ENCODE measurements around the gene ANTKMT. TPM values are rescaled to one million over a fixed set of nuclear protein-coding genes. Genes with fewer than 3 reads are reported as not detected.

Gene ANTKMT
- total and polyA plus RNA-seq, 2 donors (not counting 3 experiments of a cell fraction or from before 2014, with no cell fraction given), result 26.1 to 27.9 TPM

DNA sequence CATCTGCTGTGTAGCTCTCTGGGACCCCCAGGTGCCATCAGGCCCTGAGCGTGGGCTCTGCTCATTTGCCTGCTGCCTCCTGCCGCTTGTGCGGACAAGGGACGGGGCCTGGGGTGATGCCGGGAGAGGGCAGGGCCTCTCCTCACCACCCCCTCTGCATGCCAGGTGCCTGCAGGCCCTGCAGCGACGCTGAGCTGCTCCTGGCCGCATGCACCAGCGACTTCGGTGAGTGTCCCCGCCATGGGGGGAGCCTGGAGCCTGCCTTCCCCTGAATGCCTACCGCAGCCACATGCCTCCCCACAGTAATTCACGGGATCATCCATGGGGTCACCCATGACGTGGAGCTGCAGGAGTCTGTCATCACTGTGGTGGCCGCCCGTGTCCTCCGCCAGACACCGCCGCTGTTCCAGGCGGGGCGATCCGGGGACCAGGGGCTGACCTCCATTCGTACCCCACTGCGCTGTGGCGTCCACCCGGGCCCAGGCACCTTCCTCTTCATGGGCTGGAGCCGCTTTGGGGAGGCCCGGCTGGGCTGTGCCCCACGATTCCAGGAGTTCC is 4.1 kb upstream of the ANTKMT start:
- no peaks in the 10 kb centered on the region for H4K20me1 ChIP-seq (replicated peaks; ENCODE audit: control insufficient read depth, extremely low read depth, insufficient read depth, low read length)
- H2AFZ ChIP-seq (ENCODE audit: low read depth, low read length), result no peak overlapping the region
- H3K9me3 ChIP-seq (replicated peaks; ENCODE audit: control insufficient read depth, insufficient read depth, low read length), result no peaks in the 10 kb centered on the region
- BruUV-seq (replicated peaks), result no TSS peak
- peaks cover 23% of the 10 kb centered on the region for H3K4me1 ChIP-seq (ENCODE audit: control insufficient read depth, extremely low read depth, insufficient read depth, low read length)
- H3K4me2 ChIP-seq (ENCODE audit: insufficient read depth, low read length), result no peak overlapping the region
- TF ChIP-seq, protein P1, sequence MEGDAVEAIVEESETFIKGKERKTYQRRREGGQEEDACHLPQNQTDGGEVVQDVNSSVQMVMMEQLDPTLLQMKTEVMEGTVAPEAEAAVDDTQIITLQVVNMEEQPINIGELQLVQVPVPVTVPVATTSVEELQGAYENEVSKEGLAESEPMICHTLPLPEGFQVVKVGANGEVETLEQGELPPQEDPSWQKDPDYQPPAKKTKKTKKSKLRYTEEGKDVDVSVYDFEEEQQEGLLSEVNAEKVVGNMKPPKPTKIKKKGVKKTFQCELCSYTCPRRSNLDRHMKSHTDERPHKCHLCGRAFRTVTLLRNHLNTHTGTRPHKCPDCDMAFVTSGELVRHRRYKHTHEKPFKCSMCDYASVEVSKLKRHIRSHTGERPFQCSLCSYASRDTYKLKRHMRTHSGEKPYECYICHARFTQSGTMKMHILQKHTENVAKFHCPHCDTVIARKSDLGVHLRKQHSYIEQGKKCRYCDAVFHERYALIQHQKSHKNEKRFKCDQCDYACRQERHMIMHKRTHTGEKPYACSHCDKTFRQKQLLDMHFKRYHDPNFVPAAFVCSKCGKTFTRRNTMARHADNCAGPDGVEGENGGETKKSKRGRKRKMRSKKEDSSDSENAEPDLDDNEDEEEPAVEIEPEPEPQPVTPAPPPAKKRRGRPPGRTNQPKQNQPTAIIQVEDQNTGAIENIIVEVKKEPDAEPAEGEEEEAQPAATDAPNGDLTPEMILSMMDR (IDR thresholded peaks at IDR 0.05; ENCODE audit: extremely low read depth in 1 of 2, insufficient read depth in 1 of 2, low read depth in 1 of 2, low read length in 2 of 2), result no peak
- TF ChIP-seq GATA2 (IDR thresholded peaks at IDR 0.05; ENCODE audit: insufficient read depth, insufficient read length, low read depth, low read length), result no peak
- TF ChIP-seq JUN (IDR thresholded peaks at IDR 0.05; ENCODE audit: borderline replicate concordance, insufficient read depth, insufficient read length, low read depth), result no peak
- no peak for TF ChIP-seq MYC (IDR thresholded peaks at IDR 0.05; ENCODE audit: low read depth, low read length)
- TF ChIP-seq POLR2AphosphoS5 (IDR thresholded peaks at IDR 0.05; ENCODE audit: insufficient read depth, low read depth, low read length), result no peak
- TF ChIP-seq MAX (IDR thresholded peaks at IDR 0.05; ENCODE audit: insufficient read depth, insufficient read length), result no peak
- no peak for TF ChIP-seq POLR2A (IDR thresholded peaks at IDR 0.05; ENCODE audit: low read depth, low read length)
- no peak for TF ChIP-seq FOS (IDR thresholded peaks at IDR 0.05; ENCODE audit: borderline replicate concordance, insufficient read depth, low read length)
- dilution Hi-C loops (cut with MboI; ENCODE audit: extremely low pct_ligation_motif_present, low sequenced_read_pairs) (no loop called here), intact Hi-C loops (cut with micrococcal nuclease) (no loop called here)
- no peaks in the 10 kb centered on the region for H3K79me2 ChIP-seq (ENCODE audit: control insufficient read depth, insufficient read depth, low read length)
- H3K9ac ChIP-seq (replicated peaks; ENCODE audit: extremely low read depth, insufficient read depth, low read length), result no peak overlapping the region
- H3K4me3 ChIP-seq (replicated peaks in 1 of 3; ENCODE audit: insufficient read depth in 1 of 3, low read depth in 1 of 3, low read length in 3 of 3), result no peak overlapping the region
- no peaks in the 10 kb centered on the region for H3K27me3 ChIP-seq (ENCODE audit: control insufficient read depth in 2 of 2, insufficient read depth in 2 of 2, low read length in 2 of 2)
- ChIA-PET POLR2A (no interaction called here), CTCF (interaction anchor here (1.0 to 2.6 kb wide), 6 partner anchors 9 to 340 kb away, joined by 3 to 34 read pairs (median 8); partner anchors contain the start of genes CCDC78 and HAGHL)
- no peaks in the 10 kb centered on the region for H3K36me3 ChIP-seq (ENCODE audit: control insufficient read depth in 2 of 2, extremely low read depth in 1 of 2, insufficient read depth in 2 of 2, low read length in 2 of 2)
- FAIRE-seq, result no peak
- no peak for DNase-seq (ENCODE audit: low read depth, low spot score)
- no peaks in the 10 kb centered on the region for H3K9me1 ChIP-seq (replicated peaks; ENCODE audit: control insufficient read depth, extremely low read depth, insufficient read depth, low read length)
- H3K27ac ChIP-seq (ENCODE audit: insufficient read depth, low read depth, low read length), result no peak overlapping the region

Measured in endothelial cell of umbilical vein (primary cell).